ENCODE measurements around the gene FANCD2OS.
A peak's percentile ranks its signal among the peaks of the same experiment; 100 is the strongest.
"Not testable (repeated sequence)": the region's sequence is repeated elsewhere in the genome, so short reads cannot be mapped to it uniquely, and the experiment has no call there.

FANCD2OS gene, protein sequence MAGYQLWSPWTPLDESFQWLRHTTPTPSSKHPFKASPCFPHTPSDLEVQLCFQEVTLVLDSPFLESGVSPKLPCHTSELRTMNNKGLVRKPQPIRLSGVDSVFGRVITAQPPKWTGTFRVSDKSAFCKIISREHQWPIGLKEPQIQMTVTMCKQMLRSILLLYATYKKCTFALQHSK

DNA sequence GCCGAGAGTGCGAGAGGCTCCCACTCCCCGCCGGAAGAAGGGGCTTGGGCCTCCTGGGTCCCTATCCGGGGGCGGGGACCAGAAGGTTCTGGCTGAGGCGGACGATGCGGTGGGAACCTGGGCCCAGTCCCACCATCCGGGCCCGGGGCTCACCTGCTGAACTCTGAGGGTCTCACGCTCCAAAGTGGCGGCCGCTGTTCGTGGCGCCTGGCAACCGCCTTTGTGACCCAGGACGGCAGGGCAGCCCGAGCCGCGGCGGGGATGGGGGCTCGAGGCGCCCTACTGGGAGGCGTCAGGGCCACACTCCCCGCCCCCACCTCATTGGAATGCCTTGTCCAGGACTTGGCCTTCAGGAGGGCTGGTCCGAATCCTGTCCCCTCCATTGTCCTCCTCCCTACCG, at the start of gene FANCD2OS:
TSS of gene FANCD2OS (minus strand) at position 165 of the 400 bp plus-strand sequence. CDS start 3,481 bp downstream, outside the sequence.
- DNase-seq (ENCODE audit: low spot score), result no peak

DNA sequence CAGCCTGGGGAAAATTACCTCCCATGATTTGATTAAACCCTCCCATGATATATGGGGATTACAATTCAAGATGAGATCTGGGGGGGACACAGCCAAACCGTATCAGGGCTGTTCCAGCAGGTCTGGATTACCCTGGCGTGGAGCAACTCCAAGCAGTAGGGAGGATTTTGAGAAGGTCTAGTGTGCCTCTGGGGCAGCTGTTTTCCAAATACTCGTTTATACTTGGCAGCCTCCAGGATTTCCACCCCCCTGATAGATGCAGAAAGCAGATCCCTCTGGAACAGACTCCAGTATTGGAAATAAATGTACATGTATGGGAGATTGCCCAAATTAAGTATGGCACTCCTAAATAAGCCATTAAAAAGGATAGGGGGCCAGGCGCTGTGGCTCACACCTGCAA, 49.0 kb upstream of the FANCD2OS start:
- no peak for DNase-seq (ENCODE audit: low spot score)

DNA sequence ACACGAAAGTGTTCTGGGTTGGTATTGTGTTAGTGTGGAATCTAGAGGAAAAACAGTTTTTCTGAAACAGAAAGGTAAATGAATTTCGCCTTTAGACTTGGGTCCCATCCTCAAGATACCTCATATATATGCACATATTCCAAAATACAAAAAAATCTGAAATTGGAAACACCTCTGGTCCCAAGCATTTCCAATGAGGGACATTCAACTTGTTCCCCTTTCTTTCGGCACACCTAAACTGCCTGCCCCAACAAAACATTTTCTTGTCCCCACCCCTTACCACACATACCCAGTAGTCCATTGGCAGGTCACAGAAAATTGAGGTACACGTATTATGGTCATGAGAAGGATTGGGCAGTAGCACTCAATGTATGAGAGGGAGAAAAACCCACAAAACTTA, 47.6 kb upstream of the FANCD2OS start:
- DNase-seq (ENCODE audit: low spot score), result no peak

DNA sequence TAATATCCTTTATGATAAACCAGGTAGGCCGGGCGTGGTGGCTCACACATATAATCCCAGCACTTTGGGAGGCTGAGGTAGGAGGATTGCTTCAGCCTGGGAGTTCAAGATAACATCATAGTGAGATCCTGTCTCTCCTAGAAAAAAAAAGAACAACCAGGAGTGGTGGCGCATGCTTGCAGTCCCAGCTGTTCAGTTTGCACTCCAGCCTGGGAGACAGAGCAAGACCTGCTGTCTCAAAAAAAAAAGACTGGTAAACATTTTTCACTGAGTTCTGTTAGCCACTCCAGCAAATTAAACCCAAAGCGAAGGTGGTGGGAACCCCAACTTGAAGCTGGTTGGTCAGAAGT, 47.0 kb upstream of the FANCD2OS start:
- no peak for DNase-seq (ENCODE audit: low spot score)

DNA sequence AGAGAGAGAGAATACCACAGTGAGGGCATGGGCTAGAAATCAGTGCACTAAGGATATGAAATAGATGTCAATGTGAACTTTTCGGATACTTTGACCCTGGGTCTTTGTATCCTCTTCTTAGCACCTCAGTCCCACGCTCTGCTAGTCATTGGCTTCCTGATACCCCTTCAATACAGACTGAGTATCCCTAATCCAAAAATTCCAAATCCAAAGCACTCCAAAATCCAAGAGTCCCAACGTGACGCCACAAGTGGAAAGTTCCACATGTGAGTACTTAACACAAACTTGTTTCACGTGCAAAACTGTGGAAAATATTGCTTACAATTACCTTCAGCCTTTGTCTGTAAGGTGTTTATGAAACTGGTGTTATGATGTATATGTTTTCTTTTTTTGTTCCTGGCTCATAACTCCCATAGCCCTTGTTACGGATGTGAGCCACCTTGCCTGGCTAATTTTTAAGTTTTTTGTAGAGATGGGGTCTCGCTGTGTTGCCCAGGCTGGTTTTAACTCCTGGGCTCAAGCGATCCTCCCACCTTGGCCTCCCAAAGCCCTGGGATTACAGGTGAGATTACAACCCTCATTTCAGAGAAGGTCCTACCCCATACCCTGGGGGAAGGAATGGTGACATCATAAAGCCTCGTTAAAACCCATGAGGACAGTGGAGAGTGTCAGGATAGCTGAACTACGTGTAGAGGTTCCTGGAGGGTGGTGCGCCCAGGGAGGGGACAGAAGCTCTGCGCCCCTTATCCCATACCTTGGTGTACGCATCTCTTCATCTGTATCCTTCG, 46.5 kb upstream of the FANCD2OS start:
- DNase-seq (ENCODE audit: low spot score), result no peak

DNA sequence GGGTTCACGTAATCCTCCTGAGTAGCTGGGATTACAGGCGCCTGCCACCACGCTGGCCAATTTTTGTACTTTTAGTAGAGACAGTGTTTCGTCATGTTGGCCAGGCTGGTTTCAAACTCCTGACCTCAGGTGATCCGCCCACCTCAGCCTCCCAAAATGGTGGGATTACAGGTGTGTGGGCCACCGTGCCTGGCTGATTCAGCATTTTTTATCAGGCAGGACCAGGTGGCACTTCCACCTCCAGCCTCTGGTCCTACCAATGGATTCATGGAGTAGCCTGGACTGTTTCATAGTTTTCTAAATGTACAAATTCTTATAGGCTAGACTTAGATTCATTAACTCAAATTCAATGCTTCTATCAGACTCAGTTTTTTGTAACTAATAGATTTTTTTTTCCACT, 42.9 kb upstream of the FANCD2OS start:
- no peak for DNase-seq (ENCODE audit: low spot score)

DNA sequence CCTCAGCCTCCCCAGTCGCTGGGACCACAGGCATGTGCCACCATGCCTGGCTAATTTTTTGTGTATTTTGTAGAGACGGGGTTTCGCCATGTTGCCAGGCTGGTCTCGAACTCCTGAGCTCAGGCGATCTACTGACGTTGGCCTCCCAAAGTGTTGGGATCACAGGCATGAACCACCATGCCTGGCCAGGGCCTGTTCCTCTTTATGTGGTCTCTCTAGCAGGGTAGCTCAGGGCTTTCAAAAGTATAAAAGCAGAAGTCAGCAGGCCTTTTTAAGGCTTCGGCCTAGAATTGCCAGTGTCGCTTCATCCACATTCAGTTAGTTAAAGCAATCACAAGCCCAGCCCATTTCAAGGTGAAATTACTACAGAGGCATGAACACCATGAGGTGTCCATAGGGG, 41.2 kb upstream of the FANCD2OS start:
- no peak for DNase-seq (ENCODE audit: low spot score)

DNA sequence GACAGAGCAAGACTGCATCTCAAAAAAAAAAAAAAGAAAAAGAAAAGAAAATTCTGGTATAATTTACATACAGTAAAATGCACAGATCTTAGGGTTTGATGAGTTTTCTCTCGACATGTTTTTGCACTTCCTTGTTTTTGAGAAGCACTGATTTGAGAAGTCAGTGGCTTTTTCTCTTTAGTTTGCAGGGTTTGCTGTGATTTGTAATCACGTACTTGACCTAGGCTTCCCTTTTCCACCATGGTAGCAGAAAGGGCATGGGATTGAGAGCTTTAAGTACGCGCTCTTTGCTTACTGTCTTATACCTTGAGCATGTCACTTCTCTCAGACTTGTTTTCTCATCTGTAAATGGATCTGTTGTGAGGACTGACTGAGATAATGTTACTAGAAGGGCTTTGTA, 37.6 kb upstream of the FANCD2OS start:
- no peak for DNase-seq (ENCODE audit: low spot score)

DNA sequence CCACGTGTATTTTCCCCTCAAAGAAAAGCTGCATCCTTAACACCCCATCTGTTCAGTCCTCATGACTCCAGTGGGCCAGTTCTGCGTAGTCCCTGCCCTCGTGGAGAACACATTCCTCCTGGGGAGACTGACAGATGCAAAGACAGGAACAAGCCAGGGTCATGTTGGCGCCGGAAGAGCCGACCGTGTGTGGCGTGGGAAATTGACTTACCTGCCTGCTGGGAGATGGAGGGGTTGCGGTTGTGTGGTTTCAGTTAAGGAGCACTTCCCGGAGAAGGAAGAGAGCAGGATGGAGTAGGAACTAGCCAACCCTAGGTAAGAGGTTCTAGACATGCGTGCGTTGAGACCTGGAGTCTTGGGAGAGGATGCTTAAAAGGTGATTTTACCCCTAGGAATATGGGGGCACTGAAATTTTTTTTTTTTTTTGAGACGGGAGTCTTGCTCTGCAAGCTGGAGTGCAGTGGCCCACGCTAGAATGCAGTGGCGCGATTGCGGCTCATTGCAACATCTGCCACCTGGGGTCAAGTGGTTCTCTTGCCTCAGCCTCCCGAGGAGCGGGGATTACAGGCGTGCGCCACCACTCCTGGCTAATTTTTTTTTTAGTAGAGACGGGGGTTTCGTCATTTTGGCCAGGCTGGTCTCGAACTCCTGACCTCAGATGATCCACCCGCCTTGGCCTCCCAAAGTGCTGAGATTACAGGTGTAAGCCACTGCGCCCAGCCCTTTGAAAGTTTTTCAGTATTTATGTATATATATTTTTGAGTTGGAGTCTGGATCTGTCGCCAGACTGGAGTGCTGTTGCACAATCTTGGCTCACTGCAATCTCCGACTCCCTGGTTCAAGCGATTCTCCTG, 34.9 kb upstream of the FANCD2OS start:
- DNase-seq (ENCODE audit: low spot score), result no peak

DNA sequence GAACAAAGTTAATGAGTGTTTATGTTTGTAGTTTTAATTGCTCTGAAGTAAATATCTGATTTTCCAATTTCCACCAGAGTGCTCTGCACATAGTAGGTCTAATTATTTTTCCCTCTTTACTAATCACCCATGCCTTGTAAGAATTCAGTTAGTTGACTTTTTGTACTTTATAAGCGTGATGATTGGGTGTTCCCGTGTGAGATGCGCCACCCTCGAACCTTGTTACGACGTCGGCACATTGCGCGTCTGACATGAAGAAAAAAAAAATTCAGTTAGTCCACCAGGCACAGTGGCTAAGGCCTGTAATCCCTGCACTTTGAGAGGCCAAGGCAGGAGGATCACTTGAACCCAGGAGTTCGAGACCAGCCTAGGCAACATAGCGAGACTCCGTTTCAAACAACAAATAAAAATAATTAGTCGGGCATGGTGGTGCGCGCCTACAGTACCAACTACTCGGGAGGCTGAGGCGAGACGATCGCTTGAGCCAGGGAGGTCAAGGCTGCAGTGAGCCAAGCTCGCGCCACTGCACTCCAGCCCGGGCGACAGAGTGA, 33.0 kb upstream of the FANCD2OS start:
- no peak for DNase-seq (ENCODE audit: low spot score)

DNA sequence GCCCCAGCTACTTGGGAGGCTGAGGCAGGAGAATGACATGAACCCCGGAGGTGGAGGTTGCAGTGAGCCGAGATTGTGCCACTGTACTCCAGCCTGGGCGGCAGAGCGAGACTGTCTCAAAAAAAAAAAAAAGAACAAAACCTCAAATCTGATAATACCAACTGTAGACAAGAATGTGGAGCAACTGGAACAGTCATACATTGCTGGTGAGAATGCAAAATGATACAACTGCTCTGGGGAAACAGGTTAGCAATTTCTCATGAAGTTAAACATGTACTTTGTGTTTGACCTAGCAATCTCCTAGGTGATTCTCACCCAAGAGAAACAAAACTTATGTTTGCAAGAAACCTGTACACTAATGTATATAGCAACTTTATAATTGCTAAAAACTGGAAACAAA, 29.1 kb upstream of the FANCD2OS start:
- DNase-seq (ENCODE audit: low spot score), result no peak

DNA sequence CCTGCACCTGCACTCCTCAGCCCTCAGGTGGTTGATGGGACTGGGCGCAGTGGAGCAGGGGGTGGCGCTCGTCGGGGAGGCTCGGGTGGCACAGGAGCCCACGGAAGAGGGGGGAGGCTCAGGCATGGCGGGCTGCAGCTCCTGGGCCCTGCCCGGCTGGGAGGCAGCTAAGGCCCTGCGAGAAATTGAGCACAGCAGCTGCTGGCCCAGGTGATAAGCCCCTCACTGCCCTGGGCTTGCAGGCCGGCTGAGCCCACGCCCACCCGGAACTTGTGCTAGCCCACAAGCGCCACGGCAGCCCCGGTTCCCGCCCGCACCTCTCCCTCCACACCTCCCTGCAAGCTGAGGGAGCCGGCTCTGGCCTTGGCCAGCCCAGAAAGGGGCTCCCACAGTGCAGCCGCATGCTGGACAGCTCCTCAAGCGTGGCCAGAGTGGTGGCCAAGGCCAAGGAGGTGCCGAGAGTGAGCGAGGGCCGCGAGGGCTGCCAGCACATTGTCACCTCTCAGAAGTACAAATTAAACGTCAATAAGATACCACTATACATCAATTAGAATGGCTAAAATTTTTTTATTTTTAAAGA, 28.5 kb upstream of the FANCD2OS start:
- no peak for DNase-seq (ENCODE audit: low spot score)

DNA sequence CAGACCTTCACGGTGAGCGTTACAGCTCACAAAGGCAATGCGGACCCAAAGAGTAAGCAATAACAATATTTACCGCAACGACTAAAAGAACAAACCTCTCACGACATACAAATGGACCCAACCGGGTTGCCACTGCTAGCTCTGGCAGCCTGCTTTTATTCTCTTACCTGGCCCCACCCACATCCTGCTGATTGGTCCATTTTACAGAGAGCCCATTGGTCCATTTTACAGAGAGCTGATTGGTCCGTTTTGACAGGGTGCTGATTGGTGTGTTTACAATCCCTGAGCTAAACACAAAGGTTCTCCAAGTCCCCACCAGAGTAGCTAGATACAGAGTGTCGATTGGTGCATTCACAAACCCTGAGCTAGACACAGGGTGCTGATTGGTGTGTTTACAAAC, 27.8 kb upstream of the FANCD2OS start:
- DNase-seq (ENCODE audit: low spot score), result not testable (repeated sequence)

DNA sequence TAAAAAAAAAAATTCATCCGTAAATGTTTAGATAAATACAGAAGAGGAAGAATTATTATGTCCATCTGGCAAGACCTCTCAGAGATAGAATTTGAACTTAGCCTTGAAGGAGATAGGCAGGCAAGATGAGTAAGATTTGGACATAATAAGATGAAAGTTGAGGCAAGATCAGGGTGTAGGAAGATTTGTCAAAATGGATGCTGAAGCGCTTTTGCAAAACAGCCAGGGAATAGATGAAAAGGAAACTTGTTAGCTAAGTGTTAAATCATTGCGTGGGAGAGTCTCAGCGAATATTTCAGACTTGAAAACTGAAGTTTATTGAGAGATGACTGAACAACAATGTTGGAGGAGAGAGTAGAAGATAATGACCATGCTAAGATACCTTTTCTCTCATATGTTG, 14.7 kb upstream of the FANCD2OS start:
- no peak for DNase-seq (ENCODE audit: low spot score)

DNA sequence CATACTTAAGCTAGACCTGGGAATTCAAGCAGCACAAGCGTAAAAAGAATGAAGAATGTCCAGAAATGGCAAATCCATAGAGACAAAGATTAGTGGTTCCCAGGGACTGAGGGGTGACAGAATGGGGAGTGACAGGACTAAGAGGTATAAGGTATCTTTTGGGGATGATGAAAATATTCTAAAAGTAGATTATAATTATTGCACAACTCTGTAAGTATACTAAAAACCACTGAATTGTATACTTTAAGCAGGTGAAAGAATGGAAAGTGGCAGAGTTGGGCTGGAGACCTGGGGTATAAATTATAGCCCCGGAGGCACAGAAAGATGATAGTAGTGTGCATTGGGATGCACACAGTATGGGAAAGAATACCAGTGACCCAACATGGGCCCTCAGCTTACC, 13.0 kb upstream of the FANCD2OS start:
- no peak for DNase-seq (ENCODE audit: low spot score)

DNA sequence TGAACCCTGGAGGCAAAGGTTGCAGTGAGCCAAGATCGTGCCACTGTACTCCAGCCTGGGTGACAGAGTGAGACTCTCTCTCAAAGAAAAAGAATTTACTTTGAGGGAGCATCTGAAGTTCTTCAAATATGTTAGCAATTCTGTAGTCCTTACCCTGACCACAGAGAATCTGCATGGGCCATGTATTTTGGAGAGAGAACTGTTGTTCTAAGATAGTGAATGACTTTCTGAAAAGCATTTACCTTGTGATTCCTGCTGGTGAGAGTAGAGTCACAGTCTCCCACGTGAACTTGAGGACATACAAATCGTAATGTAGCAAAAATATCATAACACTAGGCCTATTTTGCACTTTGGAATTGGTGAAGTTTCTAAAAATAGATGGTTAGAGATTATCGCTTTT, 11.3 kb upstream of the FANCD2OS start:
- DNase-seq (ENCODE audit: low spot score), result no peak

DNA sequence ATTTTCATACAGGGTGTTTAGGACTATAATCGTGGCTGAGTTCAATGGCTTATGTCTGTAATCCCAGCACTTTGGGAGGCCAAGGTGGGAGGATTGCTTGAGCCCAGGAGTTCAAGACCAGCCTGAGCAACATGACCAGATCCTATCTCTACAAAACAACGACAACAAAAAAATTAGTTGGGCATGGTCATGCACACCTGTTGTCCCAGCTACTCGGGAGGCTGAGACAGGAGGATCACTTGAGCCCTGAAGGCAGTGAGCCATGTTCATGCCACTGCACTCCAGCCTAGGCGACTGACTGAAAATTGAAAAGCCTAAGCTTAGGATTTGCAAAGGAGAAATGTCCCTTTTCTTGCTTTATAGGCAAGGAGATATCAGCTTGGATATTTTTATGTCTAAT, 8.9 kb upstream of the FANCD2OS start:
- DNase-seq (ENCODE audit: low spot score), result no peak

DNA sequence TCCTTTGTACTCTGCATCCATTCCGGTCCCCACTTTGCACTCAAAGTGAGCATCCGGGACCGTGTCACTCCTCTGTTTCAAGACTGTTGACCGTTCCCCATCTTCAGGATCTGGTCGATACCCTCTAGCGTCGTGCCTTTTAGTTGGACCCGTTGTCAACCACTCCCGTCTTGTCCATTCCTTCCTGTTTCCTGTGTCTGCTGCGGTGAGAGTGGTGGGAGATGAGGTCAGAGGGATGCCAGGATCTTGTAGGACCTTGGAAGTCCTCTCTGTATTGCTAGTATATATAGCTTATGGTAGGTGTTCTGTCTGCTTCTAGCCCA, 8.0 kb upstream of the FANCD2OS start:
- peak; percentile 78 for DNase-seq (ENCODE audit: low spot score)

DNA sequence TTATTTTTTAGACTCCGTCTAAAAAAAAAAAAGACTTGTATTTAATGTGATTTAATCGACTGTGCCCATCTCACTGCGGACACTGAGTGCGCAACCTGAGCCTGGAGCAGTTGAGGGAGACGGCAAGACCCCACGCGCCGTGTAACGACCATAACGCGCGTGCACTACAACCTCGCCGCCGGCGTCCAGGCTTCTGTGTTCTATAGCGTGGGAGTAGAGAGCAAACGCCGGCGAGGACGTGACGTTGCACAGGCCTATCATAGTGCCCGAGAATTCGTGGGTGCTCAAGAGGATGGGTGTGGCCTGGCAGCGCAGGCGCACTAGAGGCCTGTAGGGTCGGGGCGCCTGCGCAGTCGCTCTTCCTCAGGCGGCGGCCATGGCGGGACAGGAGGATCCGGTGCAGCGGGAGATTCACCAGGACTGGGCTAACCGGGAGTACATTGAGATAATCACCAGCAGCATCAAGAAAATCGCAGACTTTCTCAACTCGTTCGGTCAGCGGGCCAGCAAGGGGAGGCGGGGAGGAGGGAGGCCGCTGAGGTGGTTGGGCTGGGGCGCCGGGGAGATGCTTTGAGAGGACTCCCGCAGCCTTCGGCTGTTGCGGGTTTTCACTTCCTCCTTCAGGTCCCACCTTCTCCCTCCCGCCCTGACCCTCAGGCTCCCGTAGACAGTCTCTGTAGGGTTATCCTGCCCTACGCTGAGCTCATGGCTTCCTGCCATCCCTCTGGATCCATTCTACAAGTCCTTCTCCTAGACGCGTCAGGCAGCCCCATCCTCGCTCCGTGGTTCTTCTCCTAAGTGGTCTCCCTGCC, 7.5 kb upstream of the FANCD2OS start, which contains the start of gene BRK1:
TSS of gene BRK1 (plus strand) at position 350 of the 812 bp plus-strand sequence. CDS start at position 377, 27 bp downstream.
- DNase-seq (ENCODE audit: low spot score), result peak; percentile 98

DNA sequence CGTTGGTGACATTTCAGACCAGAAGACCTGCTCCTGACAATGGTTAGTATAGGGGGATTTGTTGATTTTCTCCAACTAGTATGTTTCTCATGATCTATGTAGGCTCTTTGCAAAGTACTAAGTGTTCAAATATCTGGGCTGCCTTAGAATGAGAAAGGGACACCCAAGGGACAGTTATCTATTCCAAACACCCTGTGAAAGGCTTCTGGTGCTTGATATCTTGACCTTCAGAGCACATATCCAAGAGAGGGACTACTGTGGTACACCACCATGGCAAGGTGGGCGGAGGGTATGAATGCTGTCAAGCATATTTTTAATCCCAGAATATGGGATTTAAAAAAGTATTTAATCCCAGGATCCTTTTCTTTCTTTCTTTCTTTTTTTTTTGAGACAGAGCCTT, 1.1 kb downstream of the FANCD2OS start:
- DNase-seq (ENCODE audit: low spot score), result no peak

DNA sequence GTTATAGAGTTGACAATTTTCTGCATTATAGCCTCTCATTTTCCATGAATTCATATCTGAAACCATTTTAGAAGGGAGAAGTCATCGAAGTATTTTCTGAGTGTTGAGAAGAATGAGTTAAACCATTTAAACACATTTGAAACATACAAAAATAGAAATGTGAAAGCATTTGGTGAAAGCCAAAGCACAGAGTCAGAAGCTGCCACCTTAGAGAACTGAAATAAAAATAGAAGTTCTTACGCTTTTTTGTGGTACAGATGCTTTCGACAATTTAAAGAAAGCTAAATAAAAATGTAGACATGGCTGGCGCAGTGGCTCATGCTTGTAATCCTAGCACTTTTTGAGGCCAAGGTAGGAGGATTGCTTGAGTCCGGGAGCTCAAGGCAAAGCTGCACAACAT, 9.0 kb downstream of the FANCD2OS start:
- no peak for DNase-seq (ENCODE audit: low spot score)

DNA sequence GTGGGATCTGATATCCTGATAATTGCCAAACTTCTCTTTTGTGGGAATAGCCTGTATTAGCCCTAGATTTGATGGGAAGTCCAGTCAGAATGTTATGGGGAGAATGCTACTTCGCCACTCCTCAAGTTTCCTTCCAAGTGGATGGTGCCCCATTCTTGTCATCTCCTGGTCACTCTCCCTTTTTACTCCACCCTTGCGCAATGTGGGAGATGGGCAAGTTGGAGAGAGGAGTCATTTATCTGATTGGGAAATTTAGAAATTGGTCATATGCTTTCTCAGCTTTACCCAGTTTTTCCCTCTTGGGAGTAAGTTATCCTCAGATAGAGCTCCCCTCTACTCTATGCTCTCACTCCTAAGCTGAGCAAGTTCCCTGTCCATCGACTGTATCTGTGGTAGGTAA, 14.4 kb downstream of the FANCD2OS start:
- DNase-seq (ENCODE audit: low spot score), result no peak

All from kidney capillary endothelial cell (primary cell).